Uterus (tissue), 4 donors: Measurements from ENCODE around the gene PRKAB1. TPM values are rescaled to one million over a fixed set of nuclear protein-coding genes. Genes with fewer than 3 reads are reported as not detected.

Experiments used
- DNase-seq, 2 donors: peaks; one replicate each; pipeline ENCODE4 v3.0.0-alpha.2; 2019 to 2020
- H3K27ac ChIP-seq, 2 donors: fragments of 200-600 bp; sonication (generic); 1 replicate in 1 of 2; 2 replicates in 1 of 2; pipeline ENCODE4 v1.5.1; 2016 to 2018
- H3K27me3 ChIP-seq, 2 donors: fragments of 200-600 bp; sonication (generic); one replicate each; pipeline ENCODE4 v1.5.1; 2018 to 2019; ENCODE audit warnings: control low read depth in 1 of 2
- H3K36me3 ChIP-seq, 2 donors: fragments of 200-600 bp; sonication (generic); one replicate each; pipeline ENCODE4 v1.5.1; 2019; ENCODE audit warnings: control low read depth in 1 of 2
- H3K4me1 ChIP-seq, 2 donors: fragments of 200-600 bp; sonication (generic); one replicate each; pipeline ENCODE4 v1.5.1; 2018 to 2019; ENCODE audit warnings: control low read depth in 1 of 2
- H3K4me3 ChIP-seq, 2 donors: fragments of 200-600 bp; sonication (generic); 1 replicate in 1 of 2; 2 replicates in 1 of 2; pipeline ENCODE4 v1.5.1; 2018 to 2019; ENCODE audit warnings: mild to moderate bottlenecking in 1 of 2
- H3K9me3 ChIP-seq, 2 donors: fragments of 200-600 bp; sonication (generic); one replicate each; pipeline ENCODE4 v1.5.1; 2019; ENCODE audit warnings: control low read depth in 1 of 2
- CTCF ChIP-seq, 4 experiments: fragments of 200-600 bp in 2 of 4; fragments of 450-650 bp in 2 of 4; sonication (generic) in 2 of 4; IDR thresholded peaks; one replicate each; pipeline ENCODE4 v1.5.1; 2016 to 2019; ENCODE audit warnings: antibody characterized with exemption in 4 of 4, mild to moderate bottlenecking in 2 of 4, moderate library complexity in 1 of 4
- POLR2A ChIP-seq, 2 donors: fragments of 450-650 bp; IDR thresholded peaks; one replicate each; pipeline ENCODE4 v1.6.1; 2016; ENCODE audit warnings: antibody characterized with exemption in 2 of 2, mild to moderate bottlenecking in 1 of 2, moderate library complexity in 1 of 2
- intact Hi-C: fragments of 100-400 bp; cut with DNase I; formaldehyde crosslinking; loops from one replicate; pipeline ENCODE4 v1.15.1; 2023; ENCODE audit warnings: low total_unique reads
- total RNA-seq, 4 donors: library from RNA; depleted of rRNA in 3 of 4; stranded (reverse); fragments of >200 nt in 3 of 4; gene quantifications; one replicate each; pipeline versions ENCODE4 v1.1.0 to v1.2.4, GENCODE V29; 2014 to 2023
- donor health status: DM: yes; HTN: yes; CAD: no.

PRKAB1 gene
- total RNA-seq, 4 donors from 2014 or later = 10.9 to 44.1 (median 32.8) TPM

- no peak overlapping the region for H3K4me3 ChIP-seq
- peaks cover 0 to 3% of the 10 kb centered on the region in 2 donors for H3K4me1 ChIP-seq
Measured at GRCh38 chr12:119669744-119670472, 2.0 kb downstream of the PRKAB1 start.

GRCh38 chr12:119671070-119671469 is 3.1 kb downstream of the PRKAB1 start:
- no peak overlapping the region for H3K27ac ChIP-seq
- no peaks in the 10 kb centered on the region for H3K36me3 ChIP-seq
- no peak for DNase-seq
- no peaks in the 10 kb centered on the region for H3K27me3 ChIP-seq
- peaks cover 0 to 3% of the 10 kb centered on the region in 2 donors for H3K4me1 ChIP-seq
- no peaks in the 10 kb centered on the region for H3K9me3 ChIP-seq
- intact Hi-C loops = no loop called here
- H3K4me3 ChIP-seq = no peak overlapping the region
- TF ChIP-seq CTCF (IDR thresholded peaks at IDR 0.05) (no peak), POLR2A (IDR thresholded peaks at IDR 0.05) (no peak)

More at GRCh38 chr12:119669744-119670472, 2.0 kb downstream of the PRKAB1 start:
- H3K27me3 ChIP-seq = no peaks in the 10 kb centered on the region
- intact Hi-C loops = no loop called here
- H3K36me3 ChIP-seq = no peaks in the 10 kb centered on the region
- DNase-seq = no peak
- peak overlapping the region in 1 of 2 donors; percentile 35 for H3K27ac ChIP-seq
- TF ChIP-seq POLR2A (IDR thresholded peaks at IDR 0.05) = no peak
- no peak for TF ChIP-seq CTCF (IDR thresholded peaks at IDR 0.05)
- no peaks in the 10 kb centered on the region for H3K9me3 ChIP-seq

DNA sequence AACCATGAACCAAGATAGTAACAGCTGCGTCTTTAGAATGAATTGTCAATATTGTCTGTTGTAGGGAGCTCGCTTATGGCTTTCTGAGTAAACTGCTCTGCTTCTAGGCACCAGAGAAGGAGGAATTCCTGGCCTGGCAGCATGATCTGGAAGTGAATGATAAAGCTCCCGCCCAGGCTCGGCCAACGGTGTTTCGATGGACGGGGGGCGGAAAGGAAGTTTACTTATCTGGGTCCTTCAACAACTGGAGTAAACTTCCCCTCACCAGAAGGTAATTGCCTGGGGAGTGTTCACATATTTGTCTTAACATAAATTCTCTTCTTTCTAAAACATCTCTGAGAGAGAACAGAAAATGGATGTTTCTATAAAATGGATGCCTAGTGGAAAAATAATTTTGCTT is 4.3 kb downstream of the PRKAB1 start:
- Histone ChIP-seq H3K27ac (peak overlapping the region in 1 of 2 donors; percentile 70), H3K27me3 (no peaks in the 10 kb centered on the region), H3K4me3 (no peak overlapping the region), H3K9me3 (no peaks in the 10 kb centered on the region), H3K4me1 (peaks cover 0 to 3% of the 10 kb centered on the region in 2 donors), H3K36me3 (no peaks in the 10 kb centered on the region)
- intact Hi-C loops = no loop called here
- no peak for DNase-seq
- no peak for TF ChIP-seq CTCF (IDR thresholded peaks at IDR 0.05)
- TF ChIP-seq POLR2A (IDR thresholded peaks at IDR 0.05) = no peak

DNA sequence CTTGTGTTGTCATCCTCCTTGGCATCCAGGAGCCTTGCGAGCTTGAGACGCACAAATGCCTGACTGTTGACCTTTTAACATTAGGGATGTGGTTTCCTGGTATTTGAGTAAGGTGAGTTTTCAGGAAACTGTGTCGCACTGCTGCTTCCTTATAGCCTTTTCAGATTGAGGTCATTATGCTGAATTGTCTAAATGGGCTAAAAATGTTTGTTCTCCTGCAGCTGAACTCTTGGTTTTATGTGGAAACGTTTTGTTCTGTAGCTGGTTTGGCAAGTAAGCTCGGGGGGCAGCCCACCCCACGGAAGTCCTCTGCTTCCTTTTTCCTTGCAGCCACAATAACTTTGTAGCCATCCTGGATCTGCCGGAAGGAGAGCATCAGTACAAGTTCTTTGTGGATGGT is 5.7 kb downstream of the PRKAB1 start:
- intact Hi-C loops = no loop called here
- peak in 1 of 2 donors; percentile 44 for DNase-seq
- no peaks in the 10 kb centered on the region for H3K9me3 ChIP-seq
- TF ChIP-seq CTCF (IDR thresholded peaks at IDR 0.05) = no peak
- TF ChIP-seq POLR2A (IDR thresholded peaks at IDR 0.05) = no peak
- H3K4me1 ChIP-seq = peaks cover 0 to 3% of the 10 kb centered on the region in 2 donors
- peak overlapping the region; percentile 29 to 70 for H3K27ac ChIP-seq
- H3K36me3 ChIP-seq = no peaks in the 10 kb centered on the region
- H3K27me3 ChIP-seq = no peaks in the 10 kb centered on the region
- no peak overlapping the region for H3K4me3 ChIP-seq

GRCh38 chr12:119674560-119674959 is 6.6 kb downstream of the PRKAB1 start:
- Histone ChIP-seq H3K4me3 (no peak overlapping the region), H3K4me1 (peaks cover 0 to 3% of the 10 kb centered on the region in 2 donors), H3K27ac (peak overlapping the region; percentile 29 to 44), H3K9me3 (no peaks in the 10 kb centered on the region), H3K27me3 (no peaks in the 10 kb centered on the region), H3K36me3 (no peaks in the 10 kb centered on the region)
- DNase-seq = no peak
- TF ChIP-seq CTCF (IDR thresholded peaks at IDR 0.05) = no peak
- no peak for TF ChIP-seq POLR2A (IDR thresholded peaks at IDR 0.05)
- intact Hi-C loops = no loop called here
